OCI-LY3 (cell line): ENCODE measurements around the gene RDX.
"Not testable (repeated sequence)": the region's sequence is repeated elsewhere in the genome, so short reads cannot be mapped to it uniquely, and the experiment has no call there.

Experiments
- H2AFZ ChIP-seq: fragments of 200-600, 300-600 bp; shearing (Covaris generic); 2 replicates; pipeline ENCODE4 v1.6.0; 2014; ENCODE audit warnings: antibody characterized with exemption, low read depth, low read length
- H3K27ac ChIP-seq: fragments of 200-600, 300-600 bp; sonication (generic); 2 replicates; pipeline ENCODE4 v1.5.1; 2014; ENCODE audit warnings: mild to moderate bottlenecking, low read length, moderate library complexity, mixed read lengths
- H3K27me3 ChIP-seq: fragments of 200-600, 300-600 bp; sonication (generic); 2 replicates; pipeline ENCODE4 v1.6.1; 2014; ENCODE audit warnings: low read depth, low read length, mixed read lengths
- H3K36me3 ChIP-seq: fragments of 200-600, 300-600 bp; sonication (generic); replicated peaks from 2 replicates; pipeline ENCODE3; 2014; ENCODE audit warnings: low read depth, low read length, mixed read lengths
- H3K4me1 ChIP-seq: fragments of 300-600, 200-600 bp; sonication (generic); 2 replicates; pipeline ENCODE4 v1.6.1; 2014; ENCODE audit warnings: low read length, mixed read lengths
- H3K4me2 ChIP-seq: fragments of 200-600, 300-600 bp; sonication (generic); 2 replicates; pipeline ENCODE4 v1.6.1; 2014; ENCODE audit warnings: low read length, mixed read lengths
- H3K4me3 ChIP-seq: fragments of 300-600, 200-600 bp; sonication (generic); 2 replicates; pipeline ENCODE4 v1.5.1; 2014; ENCODE audit warnings: antibody characterized with exemption, mild to moderate bottlenecking, low read length, moderate library complexity
- H3K79me2 ChIP-seq: fragments of 300-600, 200-600 bp; shearing (Covaris generic); 2 replicates; pipeline ENCODE4 v1.6.1; 2014; ENCODE audit warnings: mild to moderate bottlenecking, low read length, mixed read lengths
- H3K9ac ChIP-seq: fragments of 300-600, 200-600 bp; shearing (Covaris generic); 2 replicates; pipeline ENCODE4 v1.6.0; 2014; ENCODE audit warnings: mild to moderate bottlenecking, low read length, moderate library complexity
- H3K9me3 ChIP-seq: fragments of 200-600, 300-600 bp; shearing (Covaris generic); 2 replicates; pipeline ENCODE4 v1.6.1; 2014; ENCODE audit warnings: low read length, mixed read lengths; ENCODE audit not compliant: insufficient read depth
- H4K20me1 ChIP-seq: fragments of 200-600, 300-600 bp; sonication (generic); 2 replicates; pipeline ENCODE4 v1.6.1; 2016; ENCODE audit warnings: low read length, mixed read lengths; ENCODE audit not compliant: insufficient read depth
- EZH2phosphoT487 ChIP-seq: fragments of 200-600 bp; shearing (Covaris generic); IDR thresholded peaks from 2 replicates; pipeline ENCODE4 v1.6.1; 2018; ENCODE audit warnings: antibody characterized with exemption, mixed run types, low read depth
- TF ChIP-seq, protein P1 (sequence below): fragments of 200-600, 300-600 bp; sonication (generic); IDR thresholded peaks from 2 replicates; pipeline ENCODE4 v1.5.1; 2014; ENCODE audit warnings: antibody characterized with exemption, low read length, low read depth

The RDX gene

DNA sequence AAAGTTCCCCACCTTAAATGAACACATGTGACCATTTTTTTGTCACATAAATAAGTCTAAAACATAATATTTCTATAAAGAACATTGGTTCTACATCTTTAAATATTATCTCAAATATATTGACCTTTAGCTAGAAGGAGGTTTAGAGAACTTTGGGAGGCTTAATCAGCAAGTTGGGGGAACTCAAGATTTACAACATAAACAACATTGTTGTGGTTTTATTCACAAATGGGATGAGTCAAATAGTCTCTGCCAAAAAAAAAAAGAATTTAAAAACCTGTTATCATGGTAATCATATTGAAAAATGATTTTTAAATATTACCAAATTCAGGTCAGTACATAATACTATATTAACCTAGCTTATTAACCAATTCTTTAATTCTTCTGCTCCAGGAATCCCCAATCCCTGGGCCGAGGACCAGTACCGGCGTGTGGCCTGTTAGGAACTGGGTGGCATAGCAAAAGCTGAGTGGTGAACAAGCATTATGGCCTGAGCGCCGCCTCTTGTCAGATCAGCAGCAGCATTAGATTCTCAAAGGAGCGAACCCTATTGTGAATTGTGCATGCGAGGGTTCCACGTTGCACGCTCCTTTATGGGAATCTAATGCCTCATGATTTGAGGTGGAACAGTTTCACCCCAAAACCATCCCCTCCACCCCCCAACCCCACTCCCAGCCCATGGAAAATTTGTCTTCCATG is 98.2 kb downstream of the RDX start:
- no peak overlapping the region for H3K27ac ChIP-seq
- TF ChIP-seq EZH2phosphoT487, result no peak
- TF ChIP-seq, protein P1, sequence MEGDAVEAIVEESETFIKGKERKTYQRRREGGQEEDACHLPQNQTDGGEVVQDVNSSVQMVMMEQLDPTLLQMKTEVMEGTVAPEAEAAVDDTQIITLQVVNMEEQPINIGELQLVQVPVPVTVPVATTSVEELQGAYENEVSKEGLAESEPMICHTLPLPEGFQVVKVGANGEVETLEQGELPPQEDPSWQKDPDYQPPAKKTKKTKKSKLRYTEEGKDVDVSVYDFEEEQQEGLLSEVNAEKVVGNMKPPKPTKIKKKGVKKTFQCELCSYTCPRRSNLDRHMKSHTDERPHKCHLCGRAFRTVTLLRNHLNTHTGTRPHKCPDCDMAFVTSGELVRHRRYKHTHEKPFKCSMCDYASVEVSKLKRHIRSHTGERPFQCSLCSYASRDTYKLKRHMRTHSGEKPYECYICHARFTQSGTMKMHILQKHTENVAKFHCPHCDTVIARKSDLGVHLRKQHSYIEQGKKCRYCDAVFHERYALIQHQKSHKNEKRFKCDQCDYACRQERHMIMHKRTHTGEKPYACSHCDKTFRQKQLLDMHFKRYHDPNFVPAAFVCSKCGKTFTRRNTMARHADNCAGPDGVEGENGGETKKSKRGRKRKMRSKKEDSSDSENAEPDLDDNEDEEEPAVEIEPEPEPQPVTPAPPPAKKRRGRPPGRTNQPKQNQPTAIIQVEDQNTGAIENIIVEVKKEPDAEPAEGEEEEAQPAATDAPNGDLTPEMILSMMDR, result no peak
- peaks cover 2% of the 10 kb centered on the region; the same call in 1 of the 2 replicates for H3K4me1 ChIP-seq
- H3K36me3 ChIP-seq, result no peaks in the 10 kb centered on the region
- no peak overlapping the region for H2AFZ ChIP-seq
- peaks cover 2% of the 10 kb centered on the region; the same call in 1 of the 2 replicates for H3K27me3 ChIP-seq
- no peaks in the 10 kb centered on the region for H3K9me3 ChIP-seq
- no peaks in the 10 kb centered on the region for H3K79me2 ChIP-seq
- H4K20me1 ChIP-seq, result no peaks in the 10 kb centered on the region
- no peak overlapping the region for H3K9ac ChIP-seq
- no peak overlapping the region for H3K4me3 ChIP-seq
- H3K4me2 ChIP-seq, result no peak overlapping the region

DNA sequence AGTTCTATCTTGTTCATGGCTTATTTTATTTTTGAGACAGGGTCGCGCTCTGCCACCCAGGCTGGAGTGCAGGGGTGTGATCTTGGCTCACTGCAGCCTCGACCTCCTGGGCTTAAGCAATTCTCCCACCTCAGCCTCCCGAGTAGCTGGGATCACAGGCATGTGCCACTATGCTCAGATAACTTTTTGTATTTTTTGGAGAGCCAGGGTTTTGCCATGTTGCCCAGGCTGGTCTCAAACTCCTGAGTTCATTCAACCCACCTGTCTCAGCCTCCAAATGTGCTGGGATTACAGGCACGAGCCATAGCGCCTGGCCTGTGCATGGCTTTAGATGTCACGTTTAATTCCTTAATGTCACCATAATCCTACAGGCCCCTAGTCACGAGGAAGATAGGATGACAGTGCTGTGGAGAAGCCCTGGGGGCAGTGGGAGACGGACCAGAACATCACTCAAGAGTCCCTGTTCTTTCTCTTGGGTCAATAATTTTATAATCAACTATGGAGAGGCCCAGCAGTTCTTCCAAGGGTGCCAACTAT is 99.5 kb downstream of the RDX start:
- Histone ChIP-seq H3K4me1 (peaks cover 14% of the 10 kb centered on the region), H3K4me3 (no peak overlapping the region), H4K20me1 (no peaks in the 10 kb centered on the region), H3K9me3 (peaks cover 6% of the 10 kb centered on the region; the same call in 1 of the 2 replicates), H3K79me2 (no peaks in the 10 kb centered on the region), H3K4me2 (no peak overlapping the region), H3K36me3 (no peaks in the 10 kb centered on the region), H3K27me3 (peaks cover 3% of the 10 kb centered on the region; the same call in 1 of the 2 replicates), H3K9ac (no peak overlapping the region), H3K27ac (no peak overlapping the region), H2AFZ (no peak overlapping the region)
- TF ChIP-seq, protein P1, result no peak
- no peak for TF ChIP-seq EZH2phosphoT487

DNA sequence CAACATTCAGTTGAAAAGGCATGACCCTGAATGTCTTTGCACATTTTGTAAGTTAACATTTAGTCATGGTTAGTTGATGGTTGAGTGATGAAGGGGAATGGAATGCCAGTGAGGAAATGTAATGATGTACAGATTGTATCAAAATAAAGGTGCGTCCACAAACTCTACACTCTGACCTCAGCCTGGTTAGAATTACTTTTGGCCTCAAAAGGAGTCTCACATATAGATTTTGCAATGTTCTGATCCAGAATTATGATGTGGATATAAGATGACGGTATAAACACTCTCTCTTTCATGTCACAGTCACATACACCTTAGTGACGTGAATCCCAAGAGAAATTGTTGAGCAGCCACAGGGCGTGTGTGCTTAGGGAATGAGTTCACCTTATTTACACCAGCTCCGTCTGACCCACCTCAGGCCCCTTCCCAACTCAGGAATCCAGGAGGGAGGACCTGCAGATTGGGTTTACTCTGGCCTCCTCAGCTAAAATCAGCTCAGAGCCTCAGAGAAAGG is 100.1 kb downstream of the RDX start:
- Histone ChIP-seq H3K4me1 (peaks cover 21% of the 10 kb centered on the region), H3K4me2 (no peak overlapping the region), H3K79me2 (no peaks in the 10 kb centered on the region), H4K20me1 (no peaks in the 10 kb centered on the region), H2AFZ (no peak overlapping the region), H3K27ac (no peak overlapping the region), H3K9ac (no peak overlapping the region), H3K4me3 (no peak overlapping the region), H3K36me3 (no peaks in the 10 kb centered on the region), H3K27me3 (peaks cover 3% of the 10 kb centered on the region; the same call in 1 of the 2 replicates), H3K9me3 (peaks cover 8% of the 10 kb centered on the region; the same call in 1 of the 2 replicates)
- TF ChIP-seq, protein P1, result no peak
- TF ChIP-seq EZH2phosphoT487, result no peak

DNA sequence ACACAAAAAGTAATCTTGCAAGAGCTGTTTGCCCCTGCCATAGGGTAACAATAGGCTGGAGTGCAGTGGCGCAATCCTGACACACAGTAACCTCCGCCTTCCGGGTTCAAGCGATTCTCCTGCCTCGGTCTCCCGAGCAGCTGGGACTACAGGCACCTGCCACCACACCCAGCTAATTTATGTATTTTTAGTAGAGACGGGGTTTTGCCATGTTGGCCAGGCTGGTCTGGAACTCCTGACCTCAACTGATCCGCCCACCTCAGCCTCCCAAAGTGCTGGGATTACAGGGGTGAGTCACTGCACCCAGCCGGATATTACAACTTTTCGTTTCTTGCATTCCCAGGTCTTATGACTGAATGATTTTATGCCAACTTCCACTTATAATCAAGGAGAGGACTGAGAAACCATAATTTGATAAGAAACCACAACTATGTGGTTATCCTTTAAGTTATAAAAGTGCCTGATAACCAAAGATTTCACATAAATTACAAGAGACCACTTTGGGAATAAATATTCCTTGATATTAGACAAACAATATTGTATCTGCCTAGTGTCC is 102.1 kb downstream of the RDX start:
- not testable (repeated sequence) for H3K27me3 ChIP-seq, H4K20me1 ChIP-seq, H3K27ac ChIP-seq, H3K36me3 ChIP-seq, H3K9ac ChIP-seq, H3K79me2 ChIP-seq, H2AFZ ChIP-seq, H3K4me2 ChIP-seq, H3K9me3 ChIP-seq, H3K4me3 ChIP-seq
- peaks cover 33% of the 10 kb centered on the region for H3K4me1 ChIP-seq

DNA sequence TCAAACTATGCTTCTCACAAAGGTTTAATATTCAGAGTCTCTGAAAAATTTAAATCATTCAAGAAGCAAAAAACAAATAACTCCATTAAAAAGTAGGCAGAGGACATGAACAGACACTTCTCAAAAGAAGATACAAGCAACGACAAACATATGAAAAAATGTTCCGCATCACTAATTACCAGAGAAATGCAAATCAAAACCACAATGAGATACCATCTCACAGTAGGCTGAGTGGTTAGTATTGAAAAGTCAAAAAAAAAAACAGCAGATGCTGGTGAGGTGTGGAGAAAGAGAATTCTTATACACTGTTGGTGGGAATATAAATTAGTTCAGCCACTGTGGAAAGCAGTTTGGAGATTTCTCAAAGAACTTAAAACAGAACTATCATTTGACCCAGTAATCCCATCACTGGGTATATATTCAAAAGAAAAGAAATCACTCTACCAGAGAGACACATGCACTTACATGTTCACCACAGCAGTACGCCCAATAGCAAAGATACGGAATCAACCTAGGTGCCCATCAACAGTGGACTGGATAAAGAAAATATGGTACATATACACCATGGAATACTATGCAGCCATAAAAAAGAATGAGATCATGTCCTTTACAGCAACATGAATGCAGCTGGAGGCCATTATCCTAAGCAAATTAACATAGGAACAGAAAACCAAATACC is 103.7 kb downstream of the RDX start:
- not testable (repeated sequence) for H3K36me3 ChIP-seq, H4K20me1 ChIP-seq, H3K27me3 ChIP-seq, H3K9ac ChIP-seq, H3K4me3 ChIP-seq, H3K9me3 ChIP-seq, H3K79me2 ChIP-seq, H2AFZ ChIP-seq
- Histone ChIP-seq H3K4me2 (peak overlapping the region; percentile 20; the same call in 1 of the 2 replicates), H3K27ac (peak overlapping the region; percentile 19; the same call in 1 of the 2 replicates), H3K4me1 (peaks cover 33% of the 10 kb centered on the region)
